A172 (cell line): ENCODE measurements around the gene FAM32A. TPM values are rescaled to one million over a fixed set of nuclear protein-coding genes. Genes with fewer than 3 reads are reported as not detected.
A peak's percentile ranks its signal among the peaks of the same experiment; 100 is the strongest.
"Not testable (repeated sequence)": the region's sequence is repeated elsewhere in the genome, so short reads cannot be mapped to it uniquely, and the experiment has no call there.

Source experiments
- DNase-seq: peaks from one replicate; pipeline ENCODE4 v3.0.0-alpha.2; 2015; ENCODE audit warnings: low spot score
- total RNA-seq: library from RNA; depleted of rRNA; stranded (reverse); fragments of >200 nt; shearing (Covaris generic); gene quantifications from 2 replicates; pipeline ENCODE4 v1.2.3, GENCODE V29; 2014

FAM32A gene
- total RNA-seq, 1 experiment from 2014 or later = 231 TPM

DNA sequence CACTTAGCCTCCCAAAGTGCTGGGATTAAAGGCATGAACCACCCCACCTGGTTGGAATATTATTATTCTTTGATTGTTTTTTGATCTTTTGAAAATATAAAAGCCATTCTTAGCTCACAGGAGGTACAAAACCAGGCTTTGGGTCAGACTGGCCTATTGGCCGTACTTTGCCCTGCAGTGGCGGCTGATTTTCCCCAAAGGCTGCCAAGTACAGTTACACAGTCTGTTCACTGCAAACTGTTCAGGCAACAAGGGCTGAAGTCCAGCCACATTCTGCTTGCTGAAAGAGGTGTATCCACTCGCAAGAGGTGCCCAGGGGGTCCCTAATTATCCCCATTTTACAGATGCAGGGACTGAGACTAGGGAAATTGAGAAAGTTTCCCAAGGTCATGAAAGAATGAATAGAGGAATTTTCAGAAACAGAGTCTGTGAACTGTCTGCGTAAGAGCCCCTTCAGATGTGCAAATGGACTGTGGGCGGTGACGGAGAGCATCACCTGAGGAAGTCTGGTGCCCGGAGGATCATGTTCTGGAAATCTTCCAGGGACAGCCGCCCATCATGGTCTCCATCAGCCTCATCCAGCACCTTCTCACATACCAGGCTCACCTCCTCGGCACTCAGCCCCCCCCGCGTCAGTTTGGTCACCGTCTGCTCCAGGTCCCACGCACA, 20.9 kb upstream of the FAM32A start:
- no peak for DNase-seq

DNA sequence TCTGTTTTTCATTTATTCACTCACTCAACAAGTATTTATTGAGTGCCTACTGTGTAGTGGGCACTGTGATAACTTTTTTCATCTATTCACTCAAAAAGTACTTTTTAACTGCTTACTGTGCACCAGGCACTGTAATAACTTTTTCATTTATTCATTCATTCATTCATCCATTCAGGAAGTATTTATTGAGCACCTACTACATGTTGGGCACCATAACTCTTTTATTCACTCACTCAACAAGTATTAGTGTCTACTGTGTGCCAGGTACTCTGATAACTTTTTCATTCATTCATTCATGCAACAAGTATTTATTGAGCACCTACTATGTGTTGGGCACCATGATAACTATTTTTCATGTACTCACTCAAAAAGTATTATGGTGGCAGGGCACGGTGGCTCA, 18.8 kb upstream of the FAM32A start:
- no peak for DNase-seq

DNA sequence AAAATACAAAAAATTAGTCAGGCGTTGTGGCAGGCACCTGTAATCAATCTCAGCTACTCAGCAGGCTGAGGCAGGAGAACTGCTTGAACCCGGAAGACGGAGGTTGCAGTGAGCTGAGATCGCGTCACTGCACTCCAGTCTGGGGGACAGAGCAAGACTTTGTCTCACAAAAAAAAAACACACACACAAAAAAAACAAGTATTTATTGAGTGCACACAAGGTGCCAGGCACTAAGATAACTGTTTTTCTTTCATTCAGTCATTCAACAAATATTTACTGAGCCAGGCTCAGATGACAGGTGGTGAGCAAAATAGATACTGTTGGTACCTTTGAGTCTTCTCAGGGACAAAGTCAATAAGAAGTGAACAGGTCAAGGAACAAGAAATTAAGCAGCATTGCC, 18.2 kb upstream of the FAM32A start:
- no peak for DNase-seq

DNA sequence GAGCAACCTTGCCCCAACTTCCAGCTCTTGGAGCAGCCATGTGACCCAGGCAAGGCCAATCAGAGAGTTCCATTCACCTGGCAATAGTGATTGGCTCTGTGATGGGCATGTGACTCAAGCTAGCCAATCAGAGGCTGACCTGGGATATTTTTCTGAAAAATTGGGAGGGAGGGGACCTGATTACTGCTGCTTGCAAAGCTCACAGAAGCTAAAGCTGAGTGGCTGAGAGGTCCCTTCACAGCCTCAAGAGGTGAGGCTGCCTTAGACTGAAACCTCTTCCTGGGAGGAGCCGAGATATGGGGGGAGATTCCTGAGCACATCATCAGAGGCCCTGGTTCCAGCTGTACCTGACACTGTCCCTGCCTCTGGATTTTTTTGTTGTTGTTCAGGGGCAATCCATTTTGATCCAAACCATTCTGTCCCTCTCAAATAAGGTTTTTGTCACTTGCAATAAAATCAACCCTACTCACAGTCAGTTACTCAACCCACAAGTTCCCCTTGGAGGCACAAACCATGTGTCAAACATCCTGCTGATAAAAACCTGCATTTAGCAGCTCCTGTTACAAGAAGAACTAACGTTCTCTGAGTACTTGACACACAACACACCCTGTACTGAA, 16.6 kb upstream of the FAM32A start:
- no peak for DNase-seq

DNA sequence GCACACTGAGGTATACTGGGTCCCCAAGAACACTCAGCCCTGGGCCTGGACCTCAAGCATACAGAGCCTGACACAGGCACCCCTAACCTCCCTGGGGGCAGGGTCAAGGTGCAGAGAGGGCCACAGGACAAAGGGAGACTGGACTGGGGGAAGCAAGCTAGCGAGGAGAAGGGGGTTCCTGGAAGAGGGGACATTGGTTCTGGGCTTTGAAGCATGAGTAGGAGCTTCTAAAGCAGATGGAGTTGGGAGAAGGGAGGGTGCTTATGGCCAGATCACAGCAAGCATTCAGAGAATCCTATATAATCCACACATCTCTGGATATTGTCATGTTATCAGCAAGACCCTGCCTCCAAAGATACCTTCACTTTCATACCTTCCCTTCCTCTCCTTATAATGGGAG, 15.1 kb upstream of the FAM32A start:
- no peak for DNase-seq

DNA sequence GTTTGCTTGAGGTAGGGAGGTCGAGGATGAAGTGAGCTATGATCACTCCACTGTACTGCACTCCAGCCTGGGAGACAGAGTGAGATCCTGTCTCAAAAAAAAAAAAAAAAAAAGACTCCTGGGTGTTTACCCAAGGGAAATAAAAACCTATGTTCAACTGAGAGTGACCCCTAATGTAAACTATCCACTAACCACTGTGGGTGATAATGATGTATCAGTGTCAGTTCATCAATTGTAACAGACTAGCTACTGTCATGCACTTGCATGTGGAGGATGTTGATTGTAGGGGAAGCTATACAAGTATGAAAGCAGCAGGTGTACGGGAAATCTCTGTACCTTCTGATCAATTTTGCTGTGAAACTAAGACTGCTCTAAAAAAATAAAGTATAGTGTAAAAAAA, 9.3 kb upstream of the FAM32A start:
- DNase-seq = no peak

DNA sequence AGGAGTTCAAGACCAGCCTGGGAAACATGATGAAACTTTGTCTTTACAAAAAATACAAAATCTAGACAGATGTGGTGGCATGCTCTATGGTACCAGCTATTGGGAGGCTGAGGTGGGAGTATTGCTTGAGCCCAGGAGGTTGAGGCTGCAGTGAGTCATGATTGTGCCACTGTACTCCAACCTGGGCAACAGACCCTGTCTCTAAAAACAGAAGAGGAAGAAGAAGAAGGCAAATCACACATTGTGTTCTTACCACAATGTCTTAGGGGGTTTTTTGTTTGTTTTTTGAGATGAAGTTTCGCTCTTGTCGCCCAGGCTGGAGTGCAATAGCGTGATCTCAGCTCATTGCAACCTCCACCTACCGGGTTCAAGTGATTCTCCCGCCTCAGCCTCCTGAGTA, 6.3 kb upstream of the FAM32A start:
- not testable (repeated sequence) for DNase-seq

DNA sequence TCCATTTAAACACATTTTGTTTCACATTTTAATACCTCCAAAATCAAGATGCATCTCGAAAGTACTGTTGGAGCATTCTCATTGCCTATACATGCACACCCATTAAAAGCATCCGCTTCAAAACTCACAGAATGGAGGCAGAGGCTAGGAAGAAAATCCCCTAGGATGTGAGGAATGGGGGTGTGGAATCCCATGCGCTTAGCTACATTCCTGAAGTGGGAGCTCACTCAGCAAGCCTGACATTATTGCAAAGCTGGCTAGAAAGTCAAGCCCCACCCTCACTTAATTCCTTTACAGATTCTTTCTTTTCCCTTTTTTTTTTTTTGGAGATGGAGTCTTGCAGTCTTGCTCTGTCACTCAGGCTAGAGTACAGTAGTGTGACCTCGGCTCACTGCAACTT, 4.6 kb upstream of the FAM32A start:
- peak; percentile 95 for DNase-seq

DNA sequence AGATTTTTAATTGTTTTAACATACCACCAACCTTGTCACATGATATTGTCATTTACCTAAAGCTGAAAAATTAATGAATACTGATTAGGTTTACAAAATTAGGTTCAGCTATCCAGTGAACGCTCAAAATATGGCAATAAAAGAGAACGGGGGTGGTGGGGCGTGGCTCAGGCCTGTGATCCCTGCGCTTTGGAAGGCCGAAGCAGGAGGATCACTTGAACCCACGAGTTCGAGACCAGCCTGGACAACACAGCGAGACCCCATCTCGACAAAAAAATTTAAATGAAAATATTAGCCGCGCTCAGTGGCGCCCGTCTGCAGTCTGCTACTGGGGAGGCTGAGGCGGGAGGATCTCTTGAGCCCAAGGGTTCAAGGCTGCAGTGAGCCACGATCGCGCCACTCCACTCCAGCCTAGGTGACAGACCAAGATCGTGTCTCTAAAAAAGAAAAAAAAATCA, 516 bp upstream of the FAM32A start:
- no peak for DNase-seq

DNA sequence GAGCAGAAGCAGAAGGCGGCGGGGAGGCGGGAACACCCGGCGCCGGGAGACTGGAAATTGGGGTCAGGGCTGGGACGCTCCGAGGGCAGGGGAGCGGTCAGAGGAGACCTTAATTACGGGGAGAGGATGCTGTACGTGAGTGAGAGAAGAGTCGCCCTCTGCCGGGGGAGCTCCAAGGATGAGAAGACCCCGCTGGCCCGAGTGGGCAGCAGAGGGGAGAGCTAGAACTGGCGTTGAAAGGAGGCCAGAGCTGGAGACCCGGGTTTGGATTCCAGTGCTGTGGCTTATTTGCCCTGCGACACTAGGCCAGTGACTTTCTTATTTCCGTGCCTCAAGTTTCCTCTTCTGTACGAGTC, 536 bp downstream of the FAM32A start:
- DNase-seq = peak; percentile 30

DNA sequence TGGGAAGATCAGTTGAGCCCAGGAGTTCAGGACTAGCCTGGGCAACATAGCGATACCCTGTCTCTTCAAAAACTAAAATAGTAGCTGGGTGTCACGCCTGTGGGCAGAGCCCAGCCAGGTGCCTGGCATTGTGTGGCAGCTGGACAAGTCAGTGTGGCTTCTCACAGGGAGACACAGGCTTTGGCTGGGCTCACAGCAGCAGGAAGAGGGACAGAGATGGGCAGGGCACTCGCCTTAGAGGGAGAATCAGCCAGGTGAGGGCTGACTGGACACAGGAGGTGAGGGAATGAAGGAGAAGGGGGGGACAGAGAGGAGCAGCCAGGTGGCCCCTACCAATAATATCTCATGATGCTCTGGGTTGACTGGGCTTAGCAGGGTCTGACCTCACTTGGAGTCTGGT, 3.3 kb downstream of the FAM32A start:
- no peak for DNase-seq

DNA sequence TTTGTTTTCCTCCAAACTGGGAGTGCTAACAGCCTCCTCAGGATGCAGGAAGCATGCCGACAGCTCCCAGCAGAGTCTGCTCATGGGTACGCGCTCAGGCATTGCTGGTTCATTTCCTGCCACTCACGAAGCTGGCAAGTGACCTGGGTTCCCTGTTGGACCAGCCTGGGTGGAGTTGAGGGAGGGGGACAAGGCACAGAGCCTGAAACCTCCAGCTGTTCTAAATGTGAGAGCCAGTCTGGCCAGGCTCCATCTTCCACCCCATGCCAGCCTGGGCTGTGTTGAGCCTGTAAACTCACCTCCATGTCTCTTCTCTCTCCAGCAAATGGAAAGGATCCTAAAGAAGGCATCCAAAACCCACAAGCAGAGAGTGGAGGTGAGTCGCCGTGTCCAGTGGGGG, 5.0 kb downstream of the FAM32A start:
- DNase-seq = no peak

DNA sequence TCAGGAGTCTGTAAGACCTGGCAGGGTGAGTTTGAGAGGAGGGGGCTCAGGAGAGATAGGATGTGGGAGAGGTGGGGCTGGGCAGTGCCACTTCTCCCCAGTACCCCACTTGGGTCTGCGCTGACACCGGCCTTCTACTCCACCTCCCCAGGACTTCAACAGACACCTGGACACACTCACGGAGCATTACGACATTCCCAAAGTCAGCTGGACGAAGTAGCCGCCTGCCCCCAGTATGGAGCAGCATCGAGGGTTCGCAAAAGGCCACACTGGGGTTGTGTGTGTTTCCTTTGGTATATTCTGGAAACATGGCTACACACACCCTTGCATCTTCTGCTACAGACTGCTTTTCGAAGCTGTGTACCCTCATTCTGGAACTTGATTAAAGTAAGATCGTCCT, 5.5 kb downstream of the FAM32A start:
- DNase-seq = no peak

DNA sequence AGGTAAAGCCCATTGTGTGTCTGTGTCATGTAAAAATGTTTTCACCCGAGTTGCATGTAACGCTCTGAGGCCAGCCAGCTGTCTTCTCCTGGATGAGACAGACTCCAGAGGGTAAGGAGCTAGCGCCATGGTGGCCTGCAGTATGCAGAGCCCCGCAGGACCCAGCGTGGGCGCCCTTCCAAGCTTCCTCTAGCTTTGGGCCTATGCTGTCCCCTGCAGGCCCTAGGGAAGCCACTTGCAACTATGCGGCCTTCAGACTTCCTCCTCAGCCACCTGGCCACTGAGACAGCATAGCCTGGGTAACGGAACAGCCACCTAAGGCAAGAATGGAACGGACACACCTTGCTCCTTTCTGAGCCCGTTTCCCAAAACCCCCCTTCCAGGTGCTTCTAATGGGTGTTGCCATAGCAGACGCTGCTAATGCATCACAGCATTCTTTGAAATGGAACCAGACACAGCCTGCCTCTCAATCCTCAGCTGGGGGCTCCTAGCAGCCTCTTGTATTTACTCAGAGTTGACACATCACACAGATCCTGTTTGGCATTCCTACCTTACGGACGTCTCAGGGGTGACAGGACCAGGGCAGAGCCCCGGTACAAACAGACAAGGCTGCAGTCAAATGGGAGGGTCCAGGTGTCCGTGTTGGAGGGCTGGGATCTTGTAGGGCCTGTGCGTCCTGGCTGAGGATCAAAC, 6.2 kb downstream of the FAM32A start:
- no peak for DNase-seq

DNA sequence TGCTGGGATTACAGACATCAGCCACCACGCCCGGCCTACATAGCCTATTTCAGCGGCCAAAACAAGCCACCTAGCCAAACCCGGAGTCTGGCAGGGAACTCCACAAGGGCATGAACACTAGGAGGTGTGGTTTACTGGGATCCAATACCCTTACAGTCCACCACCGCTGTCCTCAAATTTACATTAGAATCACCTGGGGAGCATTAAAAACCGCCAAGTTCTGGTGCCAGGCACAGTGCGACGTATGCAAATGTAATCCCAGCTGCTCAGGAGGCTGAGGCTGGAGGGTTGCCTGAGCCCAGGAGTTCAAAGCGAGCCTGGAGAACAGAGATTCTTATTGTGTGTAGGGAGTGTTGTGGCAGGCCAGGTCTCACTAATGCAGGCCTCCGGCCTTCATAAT, 8.3 kb downstream of the FAM32A start:
- DNase-seq = no peak

DNA sequence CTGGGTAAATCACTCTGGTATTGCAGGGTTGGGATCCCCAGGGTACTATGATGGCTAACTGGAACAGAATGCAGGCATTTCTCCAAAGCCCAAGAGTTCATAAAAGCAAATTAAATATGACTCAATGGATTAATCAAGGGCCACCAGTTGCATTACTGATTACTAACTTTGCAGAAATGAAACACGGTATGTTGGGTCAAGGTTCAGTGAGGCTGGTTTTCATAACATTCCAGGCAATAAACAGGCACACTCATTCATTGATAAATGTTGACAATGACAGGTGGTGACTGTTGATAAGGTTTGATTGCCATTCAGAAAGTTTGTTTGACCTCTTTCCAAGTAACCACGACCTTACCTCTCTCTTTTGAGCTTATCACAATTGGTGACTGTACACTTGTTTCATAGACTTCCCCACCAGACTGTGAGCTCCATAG, 12.0 kb downstream of the FAM32A start:
- DNase-seq = peak; percentile 70

DNA sequence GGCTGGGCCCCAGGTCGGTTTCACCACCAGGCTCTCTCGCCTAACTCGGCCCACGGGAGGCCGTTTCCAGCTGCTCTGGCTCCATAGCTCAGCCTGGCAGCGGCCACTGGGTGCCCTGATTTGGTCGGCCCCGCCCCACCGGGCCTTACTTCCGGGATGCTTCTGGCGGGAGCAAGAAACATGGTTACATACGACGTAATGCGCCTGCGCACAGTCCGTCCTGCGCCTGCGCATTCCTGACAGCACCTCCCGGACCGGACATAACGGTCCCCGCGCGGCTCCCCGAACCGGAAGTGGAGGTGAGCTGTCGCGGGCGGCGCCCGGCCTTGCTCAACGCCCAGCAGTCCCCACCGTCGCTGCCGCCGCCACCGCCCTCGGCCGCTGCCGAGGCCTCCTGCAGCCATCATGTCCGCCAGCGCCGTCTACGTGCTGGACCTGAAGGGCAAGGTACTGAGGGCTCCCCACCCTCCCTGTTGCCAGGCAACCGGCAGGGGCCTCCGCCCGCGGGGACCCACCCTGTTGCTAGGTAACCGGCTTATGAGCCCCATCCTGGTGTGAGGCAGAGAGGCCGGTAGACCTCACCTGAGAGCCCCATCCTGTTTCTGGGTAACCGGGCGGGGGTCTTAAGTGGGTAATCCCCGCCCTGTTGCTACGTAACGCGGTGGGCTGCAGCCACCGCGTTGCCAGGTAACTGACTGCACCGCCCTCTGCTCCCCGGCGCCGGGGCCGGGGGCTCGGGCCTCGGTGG, 12.6 kb downstream of the FAM32A start, which contains the start of gene AP1M1:
TSS of gene AP1M1 (plus strand) at position 290 of the 748 bp plus-strand sequence. CDS start at position 406, 116 bp downstream.
- DNase-seq = peak; percentile 100

DNA sequence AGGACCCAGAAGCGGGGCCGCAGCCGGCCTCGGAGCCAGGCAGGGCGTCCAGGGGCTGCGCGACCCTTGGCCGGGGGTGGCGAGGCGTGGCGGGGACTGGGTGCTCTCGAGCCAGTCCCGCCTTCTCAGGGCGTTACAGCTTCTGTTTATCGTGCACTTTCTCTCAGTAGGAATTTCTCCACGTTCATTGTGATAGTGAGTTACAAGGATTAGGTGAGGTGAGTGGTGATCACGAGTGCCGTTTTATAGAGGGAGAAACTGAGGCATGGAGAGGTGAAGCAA, 13.1 kb downstream of the FAM32A start:
- no peak for DNase-seq

DNA sequence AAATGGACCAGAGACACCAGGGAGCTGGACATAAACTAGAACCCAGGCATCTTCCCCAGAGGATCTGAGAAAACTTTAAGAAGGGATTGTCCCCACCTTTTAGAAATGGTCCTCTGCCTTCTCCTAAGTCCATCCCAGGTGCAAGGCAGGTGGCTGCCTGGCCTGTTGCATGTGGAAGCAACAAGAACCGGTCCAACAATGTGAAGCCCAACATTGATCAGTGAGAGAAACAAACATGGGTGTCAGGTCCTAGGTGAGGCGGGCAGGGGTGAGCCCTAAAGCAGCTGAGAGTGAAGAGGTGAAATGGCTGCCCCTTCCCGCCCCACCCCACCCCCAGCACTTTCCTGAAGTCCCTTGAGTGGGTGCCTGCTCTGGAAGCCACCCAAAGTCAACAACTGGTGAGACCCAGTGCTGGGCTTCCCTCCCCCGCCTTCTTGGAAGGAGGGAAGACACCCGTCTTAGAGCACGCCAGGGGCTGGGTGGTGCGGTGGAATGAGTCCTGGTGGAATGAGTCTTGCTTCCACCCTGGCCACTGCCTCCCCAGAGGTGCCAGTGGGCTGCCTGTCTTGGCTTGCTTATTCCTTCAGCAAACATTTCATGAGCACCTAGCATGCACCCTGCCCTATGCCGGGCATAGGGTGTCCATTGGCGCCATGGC, 14.2 kb downstream of the FAM32A start:
- no peak for DNase-seq

DNA sequence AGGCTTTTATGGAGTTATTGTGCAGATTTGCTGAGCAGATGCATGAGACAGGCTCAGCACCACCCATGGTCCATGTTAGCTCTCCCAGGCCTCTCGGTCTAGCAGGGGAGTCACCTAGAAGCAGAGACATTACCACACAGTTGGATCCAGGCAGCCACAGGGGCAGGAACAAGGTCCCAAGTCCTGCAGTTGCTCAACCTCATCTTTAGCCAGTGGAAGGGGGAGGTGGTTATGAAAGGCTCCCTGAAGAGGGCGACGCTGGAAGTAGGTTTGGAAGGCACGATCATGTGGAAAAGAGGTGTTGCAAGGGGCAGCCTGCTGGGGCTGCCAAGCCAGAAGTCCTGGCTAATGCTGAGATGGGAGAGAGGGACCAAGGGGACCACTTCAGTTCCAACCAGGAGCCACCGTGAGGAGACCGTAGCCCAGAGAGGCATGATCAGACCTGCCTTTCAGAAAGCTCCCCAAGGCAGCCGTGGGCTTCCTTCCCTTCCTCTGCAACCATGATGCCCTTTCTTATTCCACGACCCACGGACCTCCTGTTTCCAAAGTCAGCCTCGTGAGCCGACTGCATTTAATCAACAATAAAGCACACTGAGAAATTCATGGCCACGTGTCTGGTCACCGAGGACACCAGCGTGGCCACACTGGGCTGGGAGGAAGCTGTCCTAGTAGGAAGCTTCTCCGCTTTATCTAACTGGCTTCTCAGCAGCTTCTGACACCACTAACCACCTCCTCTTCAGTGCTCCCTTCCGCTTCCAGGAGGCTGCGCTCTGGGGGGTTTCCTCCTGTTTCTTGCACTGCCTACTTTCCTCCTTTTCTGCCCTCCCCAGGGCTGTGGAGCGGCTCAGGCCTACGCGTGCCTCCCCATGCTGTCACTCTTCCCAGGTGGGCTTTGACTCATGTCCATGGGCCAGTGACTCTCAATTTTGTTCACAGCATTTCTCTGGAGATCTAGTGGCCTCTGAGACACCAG, 15.1 kb downstream of the FAM32A start:
- DNase-seq = no peak

DNA sequence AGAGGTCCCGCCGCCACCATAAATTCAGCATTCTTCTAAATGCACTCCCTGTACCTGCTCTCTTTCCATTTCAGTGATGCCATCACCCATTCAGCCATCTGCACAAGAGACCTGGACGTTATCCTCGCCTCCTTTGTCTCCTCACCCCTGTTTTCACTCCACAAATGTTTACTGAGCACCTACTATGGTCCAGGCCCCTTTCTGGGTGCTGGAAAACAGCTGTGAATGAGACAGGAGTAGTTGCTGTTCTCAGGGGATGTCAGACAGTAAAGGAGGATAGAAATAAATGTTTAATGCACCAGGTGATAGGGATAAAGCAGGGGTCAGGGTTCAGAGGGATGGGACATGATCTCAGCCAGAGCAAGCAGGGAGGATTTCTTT, 15.8 kb downstream of the FAM32A start:
- no peak for DNase-seq
